NCI-H460 (cell line): ENCODE measurements around the gene ZNF398. TPM values are rescaled to one million over a fixed set of nuclear protein-coding genes. Genes with fewer than 3 reads are reported as not detected.
"Not testable (repeated sequence)": the region's sequence is repeated elsewhere in the genome, so short reads cannot be mapped to it uniquely, and the experiment has no call there.

Experiments used
- DNase-seq: peaks from one replicate; pipeline ENCODE4 v3.0.0-alpha.2; 2016; ENCODE audit warnings: low read depth; ENCODE audit errors: extremely low read depth
- polyA plus RNA-seq: library from polyadenylated mRNA; depleted of rRNA; stranded (reverse); fragments of >200 nt; gene quantifications from 2 replicates; pipeline ENCODE4 v1.2.3, GENCODE V29; 2014; cell fraction: nucleus; rRNA removed
- total RNA-seq: library from RNA; depleted of rRNA; stranded (reverse); fragments of >200 nt; shearing (Covaris generic); gene quantifications from 2 replicates; pipeline ENCODE4 v1.2.3, GENCODE V29; 2014; rRNA removed

Gene ZNF398
- total RNA-seq: 10.2 and 10.7 TPM in 2 replicates
- 8.8 TPM in 2 replicates for polyA plus RNA-seq

GRCh38 chr7:149147072-149147751, at the start of gene ZNF398:
TSS of gene ZNF398 (plus strand) at chr7:149147453. CDS start at chr7:149147743, 290 bp downstream.
- peak; percentile 65 for DNase-seq

- no peak for DNase-seq
These were observed 48.2 kb upstream of the ZNF398 start for GRCh38 chr7:149099058-149099457.

GRCh38 chr7:149100821-149101220, 46.4 kb upstream of the ZNF398 start:
- DNase-seq: no peak

DNA sequence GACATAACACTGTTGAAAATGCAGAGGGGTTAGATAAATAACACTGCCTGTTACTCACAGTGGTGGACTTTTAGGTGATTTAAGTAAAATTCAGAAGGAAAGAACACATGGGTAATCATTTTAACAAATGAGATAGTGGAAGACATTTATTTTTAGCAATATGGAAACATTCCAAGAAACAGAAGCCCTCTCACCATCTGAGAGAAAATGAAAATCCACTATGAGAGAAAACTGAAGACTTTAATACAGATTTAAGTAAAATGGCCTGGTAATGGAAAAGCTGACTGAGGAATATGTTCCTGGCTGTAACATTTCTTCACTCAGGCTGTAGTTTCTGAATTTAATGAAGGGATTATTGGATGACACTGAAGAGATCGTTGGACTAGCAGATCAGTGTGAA, 44.6 kb upstream of the ZNF398 start:
- no peak for DNase-seq

GRCh38 chr7:149103424-149103823, 43.8 kb upstream of the ZNF398 start:
- DNase-seq: no peak

DNA sequence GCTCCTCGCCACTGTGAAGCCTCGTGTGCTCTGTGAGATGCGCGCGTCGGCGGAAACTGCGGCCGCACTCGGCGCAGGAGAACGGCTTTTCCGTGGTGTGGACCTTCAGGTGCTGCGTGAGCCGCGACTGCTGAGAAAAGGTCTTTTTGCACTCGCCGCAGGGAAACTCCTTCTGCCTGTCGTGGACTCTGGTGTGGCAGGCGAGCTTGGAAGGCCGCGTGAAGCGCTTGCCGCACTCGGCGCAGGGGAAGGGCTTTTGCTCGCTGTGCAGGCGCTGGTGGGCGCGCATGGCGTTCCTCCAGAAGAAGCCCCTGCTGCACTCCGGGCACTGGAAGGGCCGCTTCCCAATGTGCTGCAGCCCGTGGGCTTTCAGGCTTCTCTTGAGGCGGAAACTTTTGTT, 43.0 kb upstream of the ZNF398 start:
- DNase-seq: no peak

GRCh38 chr7:149104749-149105148, 42.5 kb upstream of the ZNF398 start:
- no peak for DNase-seq

DNA sequence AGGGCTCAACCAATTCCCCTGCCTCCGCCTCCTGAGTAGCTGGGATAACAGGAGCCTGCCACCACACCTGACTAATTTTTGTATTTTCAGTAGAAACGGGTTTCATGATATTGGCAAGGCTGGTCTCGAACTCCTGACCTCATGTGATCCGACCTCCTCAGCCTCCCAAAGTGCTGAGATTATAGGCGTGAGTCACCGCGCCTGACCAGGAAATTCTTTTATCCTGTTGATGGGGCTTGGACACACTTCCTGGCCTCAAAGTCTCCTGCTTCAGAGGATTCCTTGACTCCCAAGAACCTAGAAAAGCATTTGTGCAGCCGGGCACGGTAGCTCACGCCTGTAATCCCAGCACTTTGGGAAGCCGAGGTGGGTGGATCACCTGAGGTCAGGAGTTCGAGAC, 37.3 kb upstream of the ZNF398 start:
- no peak for DNase-seq

DNA sequence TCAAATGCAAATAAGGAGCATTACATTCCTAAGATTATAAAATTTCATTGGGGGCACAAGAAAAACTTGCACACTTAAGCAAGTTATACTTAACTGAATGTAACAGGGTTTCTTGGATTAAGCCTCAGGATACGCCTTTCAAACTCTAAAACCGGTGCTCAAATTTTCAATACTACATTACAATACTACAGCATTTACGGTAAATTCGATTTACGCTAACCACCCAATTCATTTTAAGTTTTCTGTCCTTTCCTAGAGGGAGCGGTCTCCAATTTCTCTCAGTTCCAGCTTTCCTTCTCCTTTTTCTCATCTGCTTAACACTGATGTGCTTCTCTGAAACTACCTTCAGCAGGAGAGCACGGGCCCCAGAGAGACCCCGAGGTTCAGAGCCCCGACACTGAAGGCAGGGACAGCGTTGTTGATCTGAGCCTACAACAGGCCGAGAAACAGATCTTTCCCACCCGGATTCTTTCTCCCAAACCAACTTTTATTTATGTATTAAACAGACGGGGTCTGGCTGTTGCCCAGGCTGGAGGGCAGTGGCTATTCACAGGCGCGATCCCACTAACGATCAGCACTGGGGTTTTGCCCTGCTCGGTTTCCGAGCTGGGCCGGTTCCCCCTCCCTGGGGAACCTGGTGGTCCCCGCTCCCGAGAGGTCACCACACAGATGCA, 21.9 kb upstream of the ZNF398 start:
- DNase-seq: no peak

DNA sequence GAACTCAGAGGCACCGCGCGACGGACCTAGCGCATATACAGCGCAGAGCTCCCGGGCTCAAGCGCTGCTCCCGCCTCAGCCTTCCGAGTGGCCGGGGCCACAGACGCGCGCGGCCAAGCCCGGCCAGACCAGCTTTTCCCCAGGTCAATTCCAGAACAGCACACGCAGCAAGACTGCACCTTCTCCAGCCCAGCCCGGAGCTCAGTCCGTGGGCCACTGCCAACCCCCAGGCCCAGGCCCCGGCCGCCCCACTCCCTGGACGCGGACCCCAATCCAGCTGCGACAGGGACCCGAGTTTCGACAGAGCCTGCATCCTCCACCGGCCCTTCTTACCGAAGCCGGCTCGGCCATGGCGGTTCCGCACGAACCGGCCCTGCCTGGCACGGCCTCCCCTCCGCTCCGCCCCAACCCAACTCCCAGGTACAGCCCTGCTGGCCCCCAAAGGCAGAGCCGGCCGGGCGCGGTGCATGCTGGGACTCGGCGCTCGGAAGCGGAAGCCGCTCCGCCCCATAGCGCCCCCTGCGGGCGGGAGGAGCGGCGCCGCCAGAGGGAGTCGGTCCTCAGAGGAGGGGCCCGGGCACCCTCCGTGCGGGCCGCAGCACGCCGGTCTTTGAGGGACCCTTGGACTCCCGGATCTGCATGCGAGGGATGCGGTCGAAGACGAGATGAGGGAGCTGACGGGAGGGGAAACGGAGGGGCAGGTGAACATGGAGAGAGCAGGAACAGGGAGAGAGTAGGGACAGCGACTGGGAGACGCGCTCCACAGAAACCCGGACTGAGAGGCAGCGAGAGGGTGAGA, 21.2 kb upstream of the ZNF398 start, which contains the start of gene ZNF425:
Gene ZNF425 (minus strand): TSS at position 462 of the 799 bp plus-strand sequence. CDS start 111 bp downstream, at position 351.
- peak; percentile 90 for DNase-seq

GRCh38 chr7:149126662-149127266, 20.5 kb upstream of the ZNF398 start:
- DNase-seq: no peak

- DNase-seq: no peak
These were observed 16.6 kb upstream of the ZNF398 start for GRCh38 chr7:149130572-149131198.

- DNase-seq: no peak
These were observed 14.1 kb upstream of the ZNF398 start for GRCh38 chr7:149133028-149133710.

- DNase-seq: no peak
These were observed 11.1 kb upstream of the ZNF398 start for GRCh38 chr7:149136118-149136517.

- no peak for DNase-seq
These were observed 6.4 kb upstream of the ZNF398 start for GRCh38 chr7:149140831-149141230.

GRCh38 chr7:149141893-149142292, 5.4 kb upstream of the ZNF398 start:
- DNase-seq: no peak

GRCh38 chr7:149144436-149144922, 2.8 kb upstream of the ZNF398 start:
- not testable (repeated sequence) for DNase-seq

- no peak for DNase-seq
These were observed 2.0 kb upstream of the ZNF398 start for GRCh38 chr7:149145031-149145845.
